SW480 (cell line): ENCODE data around the gene COX4I1.

Experiments used
- DNase-seq: peaks from one replicate; pipeline ENCODE4 v3.0.0-alpha.2; 2016; ENCODE audit warnings: low spot score

The COX4I1 gene

DNA sequence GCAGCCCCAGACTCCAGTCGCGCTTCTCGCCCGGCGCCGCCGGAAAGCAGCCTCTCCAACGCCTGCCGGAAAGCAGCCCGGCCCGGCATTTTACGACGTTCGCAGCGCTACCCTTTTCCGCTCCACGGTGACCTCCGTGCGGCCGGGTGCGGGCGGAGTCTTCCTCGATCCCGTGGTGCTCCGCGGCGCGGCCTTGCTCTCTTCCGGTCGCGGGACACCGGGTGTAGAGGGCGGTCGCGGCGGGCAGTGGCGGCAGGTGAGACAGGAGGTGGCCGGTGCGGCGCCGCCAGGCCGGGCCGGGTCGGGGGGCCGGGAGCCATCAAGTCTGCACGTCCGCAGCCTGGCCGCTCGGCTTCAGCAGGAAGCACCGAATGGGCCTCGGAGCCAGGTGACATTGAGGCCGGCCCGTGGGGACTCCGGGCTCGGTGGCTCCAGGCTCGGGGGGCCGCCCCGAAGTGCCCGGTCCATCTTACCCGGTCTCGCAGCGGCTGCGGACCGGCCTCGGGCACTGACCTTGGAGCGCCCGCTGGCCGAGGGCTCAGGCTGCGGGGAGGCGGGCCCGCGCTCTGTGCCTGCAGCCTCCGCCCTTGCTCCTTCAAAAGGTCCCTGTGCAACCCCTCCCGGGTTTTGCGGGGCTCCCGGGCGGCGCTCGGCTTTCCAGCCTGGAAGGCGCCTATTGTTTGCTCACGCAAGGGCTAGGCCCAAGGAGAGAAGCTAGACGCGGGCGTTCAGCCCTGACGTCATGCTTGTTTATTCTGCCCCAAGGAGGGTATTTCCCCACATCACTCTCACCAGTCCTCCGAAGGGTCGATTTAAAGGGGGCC, at the start of gene COX4I1, which contains the start of gene EMC8:
Gene COX4I1, plus strand, starts transcription at position 199 of the 824 bp plus-strand sequence. CDS start 1,511 bp downstream, outside the sequence.
Gene EMC8, minus strand, starts transcription at position 48 of the 824 bp plus-strand sequence. CDS start 249 bp downstream, outside the sequence.
- peak; percentile 88 for DNase-seq

DNA sequence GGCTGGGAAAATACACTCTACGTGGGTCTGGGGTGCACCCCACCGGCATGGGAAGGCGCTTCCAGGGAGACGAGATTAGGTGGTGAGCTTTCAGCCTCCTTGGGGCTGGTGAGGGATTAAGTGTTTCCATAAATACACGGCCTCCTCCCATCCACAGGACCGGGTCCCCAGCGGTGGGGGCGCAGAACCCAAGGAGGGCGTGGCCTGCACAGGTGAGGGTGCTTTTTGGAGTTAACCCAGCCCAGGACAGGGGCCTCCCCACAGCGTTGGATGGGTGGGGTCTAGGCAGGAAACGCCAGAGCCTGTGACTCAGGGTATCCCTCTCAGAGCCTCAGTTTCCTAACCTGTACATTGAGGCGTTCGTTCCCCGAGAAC, 49.7 kb upstream of the COX4I1 start:
- DNase-seq = no peak

DNA sequence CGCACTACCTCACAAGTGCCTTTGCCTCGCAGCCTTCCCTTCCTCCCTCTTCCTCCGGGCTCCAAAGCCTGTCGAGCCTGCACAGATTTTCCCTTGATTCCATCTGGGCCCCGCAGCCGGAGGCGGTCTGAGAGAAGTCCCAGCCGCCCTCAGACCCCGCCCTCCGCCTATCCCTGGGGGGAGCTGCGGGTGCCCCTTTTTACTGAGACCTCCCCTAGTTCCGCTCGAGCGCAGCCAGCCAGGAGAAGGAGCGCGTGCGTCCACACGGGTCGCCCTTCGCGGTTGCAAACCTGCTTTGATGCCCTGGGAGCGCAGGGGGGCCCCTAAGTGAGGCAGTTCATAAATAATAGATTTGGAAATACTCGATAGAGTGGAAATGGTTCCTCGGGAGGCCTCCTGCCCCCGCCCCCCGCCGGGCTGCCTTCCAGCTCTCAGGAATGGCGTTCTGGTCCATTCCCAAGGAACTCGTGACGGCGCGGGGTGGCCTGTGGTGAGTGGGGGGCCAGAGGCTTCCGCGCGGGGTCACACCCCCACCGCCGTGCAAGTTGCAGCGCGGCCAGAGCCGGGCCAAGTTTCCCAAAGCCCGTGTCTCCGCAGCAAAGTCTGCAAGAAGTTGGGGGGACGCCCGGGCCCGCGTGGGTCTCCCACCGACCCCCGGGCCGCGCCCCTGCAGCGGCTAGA, 49.2 kb upstream of the COX4I1 start:
- no peak for DNase-seq

DNA sequence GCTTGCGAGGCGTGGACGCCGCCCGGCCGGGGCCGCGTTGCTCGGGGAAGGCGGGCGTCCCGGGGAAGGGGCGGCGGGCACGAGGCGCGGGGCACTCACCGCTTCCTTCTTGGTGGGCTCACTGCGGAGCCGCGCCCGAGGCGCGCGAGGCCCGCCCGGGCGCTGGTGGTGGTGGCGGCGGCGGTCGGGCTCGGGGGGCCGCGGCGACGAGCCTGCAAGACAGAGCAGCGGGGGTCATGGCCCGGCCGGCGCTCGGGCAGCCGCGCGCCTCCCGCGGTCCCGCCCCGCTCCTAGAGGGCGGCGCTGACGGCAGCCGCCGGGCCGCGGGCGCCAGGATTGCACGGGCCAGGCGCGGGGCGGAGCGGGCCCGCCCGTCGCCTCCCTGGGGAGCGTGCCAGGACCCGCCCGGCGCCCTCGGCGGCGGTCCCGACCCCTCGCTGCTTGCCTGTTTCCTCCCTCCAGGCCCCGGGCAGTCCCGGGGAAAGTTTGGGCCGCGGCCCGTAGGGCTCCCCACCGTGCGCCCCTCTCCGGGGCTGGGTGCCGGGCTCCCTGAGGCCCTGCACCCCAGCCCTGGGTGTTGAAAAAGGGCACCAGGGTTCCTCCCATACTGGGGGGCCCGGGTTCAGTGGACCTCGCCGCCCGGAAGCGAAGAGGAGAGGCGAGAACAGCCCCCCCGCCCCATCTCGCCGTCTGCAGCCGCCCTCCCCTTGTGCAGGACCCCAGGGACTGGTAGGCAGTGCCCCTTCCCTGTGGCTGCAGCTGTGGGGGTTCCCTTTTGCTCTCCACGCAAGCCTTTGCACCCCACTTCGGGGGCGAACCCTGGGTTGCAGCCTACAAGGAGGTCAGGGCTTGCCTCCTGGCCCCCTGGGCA, 48.4 kb upstream of the COX4I1 start, which contains the start of gene C16orf74:
Gene C16orf74, minus strand, starts transcription at position 270 of the 871 bp plus-strand sequence. CDS start 15,879 bp downstream, outside the sequence.
- DNase-seq = no peak

DNA sequence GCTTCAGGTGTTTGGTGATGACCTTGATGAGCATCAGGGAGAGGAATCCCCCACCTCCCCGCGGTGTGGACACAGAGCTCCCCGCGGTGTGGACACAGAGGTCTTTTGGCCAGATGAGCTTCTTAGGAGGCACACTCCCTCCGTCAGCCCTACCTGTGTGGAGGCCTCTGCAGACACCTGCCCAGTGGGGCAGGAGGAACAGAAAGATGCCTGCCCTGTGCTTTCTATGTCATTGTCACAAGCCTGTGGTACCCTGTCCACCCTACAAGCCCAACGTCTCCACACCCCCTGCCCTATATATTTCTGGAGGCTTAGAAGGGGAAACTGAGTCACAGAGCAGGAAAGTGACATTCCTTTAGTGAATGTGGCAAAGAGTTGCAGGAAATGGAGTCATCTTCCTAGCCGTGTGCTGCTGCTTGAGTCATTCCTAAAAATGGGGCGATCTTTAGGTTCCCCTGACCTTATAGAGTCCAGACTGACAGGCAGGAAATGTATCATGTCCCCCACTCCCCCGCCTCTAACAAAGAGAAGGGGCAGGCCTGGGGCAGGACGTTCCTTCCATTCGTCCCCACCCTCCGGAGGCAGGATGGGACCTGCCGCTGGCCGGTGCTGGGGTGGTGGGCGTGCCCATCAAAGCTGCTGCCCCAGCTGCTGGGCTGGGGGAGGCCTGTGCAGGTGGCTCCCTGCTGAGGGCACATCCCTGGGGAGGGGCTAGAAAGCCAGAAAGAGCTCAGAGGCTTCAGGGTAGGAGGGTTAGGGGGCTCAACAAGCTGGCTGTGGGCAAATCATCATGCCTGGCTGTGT, 47.6 kb upstream of the COX4I1 start:
- DNase-seq = no peak

DNA sequence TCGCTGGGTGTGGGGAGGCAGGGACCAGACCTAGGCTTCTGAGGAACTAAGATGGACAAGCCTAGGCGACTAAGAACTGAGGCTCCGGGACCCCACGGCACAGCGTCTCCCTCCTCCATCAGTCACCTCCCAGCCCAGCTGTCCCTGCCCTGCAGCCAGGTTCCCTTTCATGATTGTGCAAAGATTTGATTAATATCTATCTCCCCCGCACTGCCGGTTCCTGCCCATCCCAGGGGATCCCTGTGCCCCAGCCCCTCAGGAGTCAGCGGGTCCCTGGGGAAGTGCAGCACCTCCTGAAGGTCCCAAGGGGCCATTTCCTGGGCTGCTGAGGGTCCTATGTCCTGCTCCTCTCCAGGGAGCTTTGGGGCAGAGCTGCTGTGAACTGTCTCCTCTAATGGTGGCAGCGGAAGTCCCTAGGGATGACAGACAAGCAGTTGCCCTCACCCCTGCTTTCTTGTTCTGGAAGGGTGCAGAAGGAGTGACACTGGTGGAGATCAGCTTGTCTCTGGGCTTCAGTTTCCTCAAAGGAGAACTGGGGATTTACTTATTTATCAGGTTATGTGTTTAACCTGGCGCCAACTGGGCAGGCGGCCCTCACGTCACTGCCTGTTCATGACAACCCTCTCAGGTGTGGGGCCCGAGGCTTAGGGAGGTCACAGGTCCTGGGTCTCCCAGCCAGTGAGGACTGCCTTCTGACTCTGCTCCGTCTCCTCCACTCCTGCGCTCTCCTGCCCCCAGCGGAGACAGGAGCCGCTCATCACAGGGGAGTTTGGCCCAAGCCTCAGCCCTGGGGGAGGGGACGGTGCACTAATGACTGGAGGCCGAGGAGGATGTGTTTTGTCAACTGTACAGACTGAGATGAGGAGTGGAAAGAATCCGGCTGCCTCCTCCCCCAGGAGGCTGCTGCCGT, 46.7 kb upstream of the COX4I1 start:
- DNase-seq = no peak

DNA sequence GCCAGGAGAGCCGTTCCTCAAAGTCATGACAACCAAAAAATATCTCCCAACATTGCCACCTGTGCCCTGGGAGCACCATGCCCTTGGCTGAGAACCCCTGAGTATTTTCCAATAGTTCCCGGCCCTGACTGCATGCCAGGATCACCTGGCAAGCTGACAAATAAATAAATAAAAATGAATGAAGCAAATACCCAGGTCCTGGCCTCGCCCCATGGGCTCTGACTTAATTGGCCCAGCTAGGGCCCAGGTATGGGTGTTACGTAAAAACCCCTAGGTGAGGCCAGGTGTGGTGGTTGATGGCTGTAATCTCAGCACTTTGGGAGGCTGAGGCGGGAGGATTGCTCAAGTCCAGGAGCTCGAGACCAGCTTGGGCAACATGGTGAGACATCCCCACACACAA, 45.9 kb upstream of the COX4I1 start:
- DNase-seq = no peak

DNA sequence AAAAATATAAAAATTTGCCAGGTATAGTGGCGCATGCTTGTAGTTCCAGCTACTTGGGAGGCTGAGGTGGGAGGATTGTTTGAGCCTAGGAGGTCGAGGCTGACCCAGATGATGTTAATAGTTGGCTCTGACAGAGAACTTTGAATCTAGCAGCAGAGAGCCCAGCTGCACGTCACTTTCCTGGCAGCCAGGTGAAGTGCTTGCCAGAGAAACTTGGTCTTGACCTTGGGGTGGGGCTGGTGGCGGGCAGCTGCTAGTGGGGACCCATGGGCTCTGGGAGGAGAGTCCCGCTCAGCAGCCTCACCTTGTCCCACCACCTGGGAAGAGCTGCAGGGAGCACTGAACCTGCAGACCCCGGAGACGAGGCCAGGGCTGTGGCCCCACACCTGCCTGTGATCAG, 45.5 kb upstream of the COX4I1 start:
- DNase-seq = no peak

DNA sequence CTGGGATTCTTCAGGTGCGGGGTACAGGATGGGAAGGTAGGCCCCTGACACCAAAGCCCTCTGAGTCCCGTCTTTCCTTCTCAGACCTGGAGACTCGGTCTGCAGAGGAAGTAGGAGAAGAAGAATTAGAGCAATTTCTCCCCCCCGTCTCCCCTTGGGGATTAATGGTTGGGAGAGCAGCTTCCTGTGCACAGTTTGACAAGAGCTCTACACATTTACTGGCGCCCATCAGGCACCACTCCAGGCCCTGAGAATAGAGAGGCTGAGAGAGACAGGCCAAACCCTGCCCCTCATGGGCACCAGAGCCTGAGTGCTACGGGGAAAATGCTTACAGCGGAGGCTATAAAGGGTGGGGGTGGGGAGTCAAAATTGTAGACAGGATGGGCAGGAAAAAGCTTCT, 45.1 kb upstream of the COX4I1 start:
- DNase-seq = no peak

DNA sequence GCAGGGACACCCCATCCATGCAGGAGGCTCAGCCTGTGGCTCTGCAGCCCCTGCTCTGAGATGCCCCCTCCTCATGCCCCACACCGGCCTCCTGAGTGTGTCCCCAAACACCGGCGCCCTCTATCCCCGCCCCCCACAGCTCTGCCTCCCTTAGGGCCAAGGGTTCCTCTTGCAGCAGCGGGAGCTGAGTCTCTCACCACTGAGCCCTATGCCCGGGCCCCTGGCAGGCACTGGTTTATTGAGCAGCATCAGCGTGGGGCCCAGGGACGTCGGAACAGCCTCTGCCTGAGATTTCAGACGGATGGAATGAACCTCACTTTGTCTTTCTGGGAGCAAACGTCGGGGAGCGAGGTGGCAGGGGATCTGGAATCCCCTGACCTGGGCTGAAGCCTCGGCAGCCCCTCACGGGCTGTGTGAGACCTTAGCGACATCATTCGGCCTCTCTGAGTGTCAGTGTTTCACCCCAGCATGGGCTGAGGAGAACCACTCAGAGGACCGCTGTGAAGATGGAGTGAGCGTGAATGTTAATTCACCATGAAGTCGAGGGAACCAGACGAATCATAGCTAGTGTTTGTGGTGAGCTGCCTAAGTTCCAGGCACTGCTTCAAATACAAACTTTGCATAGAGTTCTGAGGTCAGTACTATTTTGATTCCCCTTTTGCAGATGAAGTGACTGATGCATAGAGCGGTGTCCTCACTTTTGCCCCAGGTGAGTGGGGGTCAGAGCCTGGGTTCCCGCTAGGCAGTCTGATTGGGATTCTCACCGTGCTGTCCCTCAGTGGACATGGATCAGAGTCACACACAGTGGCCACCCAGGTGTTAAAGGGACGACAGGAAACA, 43.3 kb upstream of the COX4I1 start:
- no peak for DNase-seq

DNA sequence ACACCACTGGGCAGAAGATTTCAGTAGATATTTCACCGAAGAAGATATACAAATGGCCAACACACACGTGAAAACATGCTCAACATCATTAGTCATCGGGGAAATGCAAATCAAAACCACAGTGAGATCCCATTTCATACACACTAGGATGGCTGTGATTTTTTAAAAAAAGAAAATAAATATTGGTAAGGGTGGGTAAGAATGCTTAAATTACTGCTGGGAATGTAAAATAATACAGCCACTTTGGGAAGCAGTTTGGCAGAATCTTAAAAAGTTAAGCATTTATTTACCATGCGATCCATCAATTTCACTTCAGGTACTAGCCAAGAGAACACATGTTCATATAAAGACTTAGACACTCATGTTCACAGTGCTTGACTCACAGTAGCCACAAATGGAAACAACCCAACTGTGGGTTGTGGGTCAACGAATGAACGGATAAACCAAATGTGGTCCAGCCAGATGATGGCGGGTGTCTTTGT, 42.1 kb upstream of the COX4I1 start:
- DNase-seq = peak; percentile 23

DNA sequence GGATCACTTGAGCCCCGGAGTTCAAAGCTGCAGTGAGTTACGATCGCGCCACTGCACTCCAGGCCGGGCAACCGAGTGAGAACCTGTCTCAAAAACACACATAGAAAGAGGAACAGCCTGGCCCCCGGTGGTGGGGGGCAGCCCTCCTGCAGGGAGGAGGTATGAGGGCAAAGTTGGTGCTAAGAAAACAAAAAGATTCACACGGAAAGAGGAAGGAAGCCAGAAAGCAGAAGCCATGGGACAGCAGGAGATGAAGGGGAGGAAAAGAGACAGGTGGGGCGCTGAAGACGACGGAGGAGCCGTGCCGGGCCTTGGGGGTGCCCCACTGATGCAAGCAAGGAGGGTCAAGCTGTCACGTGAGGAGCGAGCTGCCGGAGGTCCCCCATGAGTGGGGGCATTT, 40.4 kb upstream of the COX4I1 start:
- no peak for DNase-seq

DNA sequence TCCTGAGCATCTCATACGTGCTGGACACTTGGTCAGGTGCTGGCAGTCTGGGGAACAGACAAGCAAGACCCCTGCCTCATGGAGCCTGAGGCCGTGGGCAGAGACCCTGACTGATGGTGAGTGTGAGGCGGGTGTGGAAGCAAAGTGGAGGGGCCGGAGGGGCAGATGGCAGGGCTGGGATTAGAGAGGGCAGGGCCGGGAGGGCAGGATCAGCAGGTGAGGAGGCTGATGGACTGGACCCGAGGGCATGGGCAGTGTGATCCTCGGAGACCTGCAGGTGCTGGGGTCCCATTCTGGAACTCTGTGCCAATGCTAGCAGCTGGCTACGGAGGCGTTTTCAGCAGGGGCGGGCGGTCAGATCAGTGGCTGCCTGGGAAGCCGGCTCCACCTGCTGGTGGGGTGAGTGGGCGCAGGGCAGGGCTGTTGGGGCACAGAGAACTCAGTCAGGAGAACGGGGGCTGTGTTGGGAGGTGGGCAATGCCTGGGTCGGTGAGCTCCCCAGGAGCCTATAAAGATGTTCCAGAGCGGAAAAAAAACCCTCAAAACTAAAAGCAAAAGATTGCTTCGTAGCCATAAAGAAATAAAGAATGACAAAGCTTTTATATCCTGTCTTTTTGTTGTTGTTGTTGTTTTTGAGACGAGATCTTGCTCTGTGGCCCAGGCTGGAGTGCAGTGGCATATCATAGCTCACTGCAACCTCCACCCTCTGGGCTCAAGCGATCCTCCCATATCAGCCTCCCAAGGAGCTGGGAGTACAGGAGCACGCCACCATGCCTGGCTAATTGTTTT, 39.7 kb upstream of the COX4I1 start:
- DNase-seq = peak; percentile 30

DNA sequence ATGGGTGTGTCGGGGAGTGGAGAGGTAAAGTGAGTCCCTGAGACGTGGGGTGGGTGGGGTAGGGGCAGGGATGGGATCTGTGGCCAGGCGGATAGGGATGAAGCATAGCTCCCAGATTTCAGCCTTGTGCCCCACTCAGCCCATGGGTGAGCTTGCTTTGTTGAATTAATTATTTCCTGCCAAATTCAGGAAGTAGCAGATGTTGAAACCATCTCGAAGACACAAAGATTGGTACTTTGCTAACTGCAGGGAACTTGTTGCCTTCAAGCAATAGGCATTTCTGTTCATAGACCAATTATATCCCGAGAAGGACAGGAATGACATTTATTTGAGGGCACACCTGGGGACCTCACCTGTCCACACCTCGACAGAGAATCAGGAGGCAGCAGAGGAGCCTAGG, 37.6 kb upstream of the COX4I1 start:
- DNase-seq = no peak

DNA sequence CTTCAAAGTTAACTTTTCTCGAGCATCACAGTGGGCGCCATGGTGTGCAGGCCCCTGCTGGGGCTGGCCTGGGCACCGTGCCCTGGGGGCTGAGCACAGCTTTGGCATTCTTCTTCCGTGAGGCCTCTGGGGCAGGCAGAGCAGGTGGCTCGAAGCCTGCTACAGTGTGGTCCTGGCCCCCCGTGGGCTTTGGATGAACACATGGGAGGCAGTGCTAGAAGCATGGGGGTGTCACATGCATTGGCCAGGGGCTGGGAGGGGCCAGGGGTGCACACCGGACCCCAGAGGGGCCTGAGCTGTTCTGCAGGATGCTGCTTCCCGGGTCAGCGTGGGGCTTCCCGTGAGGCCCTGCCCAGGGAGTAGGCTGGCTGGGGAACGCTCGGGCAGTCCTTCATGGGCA, 36.5 kb upstream of the COX4I1 start:
- DNase-seq = no peak

DNA sequence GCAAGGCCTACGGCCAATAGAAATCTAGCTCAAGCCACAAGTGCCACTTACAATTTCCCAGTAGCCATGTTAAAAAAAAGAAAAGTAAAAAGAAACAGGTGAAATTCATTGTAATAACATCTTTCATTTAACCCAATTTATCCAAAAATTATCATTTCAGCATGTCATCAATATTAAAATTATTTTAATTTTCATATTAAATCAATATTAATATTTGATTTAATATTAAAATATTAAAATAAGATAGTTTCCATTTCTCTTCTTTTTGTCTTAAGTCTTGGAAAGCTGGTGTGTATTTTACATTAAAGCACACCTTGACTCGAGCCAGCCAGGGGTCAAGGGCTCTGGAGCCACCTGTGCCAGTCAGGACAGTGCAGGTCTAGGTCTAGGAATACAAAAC, 35.9 kb upstream of the COX4I1 start:
- no peak for DNase-seq

DNA sequence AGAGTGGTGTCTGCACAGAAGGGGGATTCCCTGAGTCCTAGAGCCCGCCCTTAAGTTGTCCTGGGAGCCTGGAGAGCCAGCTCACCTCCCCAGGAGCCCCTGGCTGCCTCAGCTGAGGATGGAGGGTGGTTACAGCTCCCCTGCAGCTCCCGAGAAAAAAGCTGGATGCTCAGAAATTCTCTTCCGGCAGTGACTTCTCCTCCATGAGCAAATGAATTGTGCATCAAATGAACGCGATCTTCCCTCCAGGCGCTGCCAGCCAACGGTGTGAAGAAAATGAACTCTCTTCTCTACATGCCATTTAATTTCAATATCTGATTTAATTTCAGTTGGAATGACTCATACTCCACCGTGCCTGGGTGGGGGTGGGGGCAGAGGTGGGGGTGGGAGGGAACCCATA, 34.3 kb upstream of the COX4I1 start:
- DNase-seq = no peak

DNA sequence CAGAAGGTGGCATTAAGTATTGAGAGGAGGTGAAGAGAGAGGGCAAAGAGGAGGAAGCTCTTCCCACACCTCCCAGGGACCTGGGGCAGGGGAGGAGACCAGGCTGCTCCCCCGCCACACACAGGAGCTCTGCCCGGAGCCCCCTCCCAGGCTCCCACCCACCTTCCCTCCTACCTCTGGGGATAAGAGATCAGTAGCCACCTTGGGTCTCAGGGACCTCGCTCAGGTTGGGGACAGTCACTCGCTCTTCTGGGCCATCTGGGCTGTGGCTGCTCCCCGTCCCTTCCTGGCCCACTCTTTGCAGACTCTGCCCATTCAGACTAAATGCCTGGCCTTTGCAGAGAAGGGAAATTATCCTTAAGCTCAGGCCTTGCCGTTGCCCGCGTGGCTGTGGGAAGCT, 33.7 kb upstream of the COX4I1 start:
- DNase-seq = no peak

DNA sequence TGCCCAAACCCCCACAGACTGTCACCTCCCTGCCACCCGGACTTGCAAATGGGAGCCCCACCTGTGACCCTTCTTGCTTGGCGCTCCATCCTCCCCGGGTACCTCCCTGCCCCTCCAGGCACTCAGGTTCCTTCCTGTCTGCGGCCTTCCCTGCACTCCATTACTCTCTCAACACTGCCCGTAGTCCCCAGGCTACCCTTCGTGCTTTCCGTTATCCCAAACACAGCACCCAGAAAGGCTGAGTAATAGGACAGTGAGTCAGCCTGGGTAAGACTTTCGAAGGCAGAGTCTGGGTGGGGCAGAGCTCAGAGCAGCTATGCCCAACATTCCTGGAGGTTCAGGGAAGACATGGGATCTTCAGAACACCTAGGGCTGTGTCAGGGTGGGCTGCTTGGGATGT, 32.0 kb upstream of the COX4I1 start:
- DNase-seq = peak; percentile 61
